Mucosa of stomach (tissue), 1 donor: ENCODE results near the gene C10orf143.

Source experiments
- H3K27me3 ChIP-seq: one replicate; pipeline ENCODE4 v1.7.0; 2013; ENCODE audit warnings: mild to moderate bottlenecking, low read length; ENCODE audit not compliant: control insufficient read depth, insufficient read depth
- H3K36me3 ChIP-seq: one replicate; pipeline ENCODE4 v1.7.0; 2013; ENCODE audit warnings: low read length; ENCODE audit not compliant: control insufficient read depth, insufficient read depth
- H3K4me1 ChIP-seq: one replicate; pipeline ENCODE4 v1.7.0; 2013; ENCODE audit warnings: mild to moderate bottlenecking, low read length; ENCODE audit not compliant: control insufficient read depth, insufficient read depth
- H3K4me3 ChIP-seq: one replicate; pipeline ENCODE4 v1.7.0; 2013; ENCODE audit warnings: low read length
- H3K9ac ChIP-seq: one replicate; pipeline ENCODE4 v1.7.0; 2013; ENCODE audit warnings: mild to moderate bottlenecking, low read length, moderate library complexity
- H3K9me3 ChIP-seq: one replicate; pipeline ENCODE4 v1.7.0; 2013; ENCODE audit warnings: mild to moderate bottlenecking, low read length, moderate library complexity; ENCODE audit not compliant: control insufficient read depth
- donor health status: Pancreatic carcinoma.

C10orf143 gene

DNA sequence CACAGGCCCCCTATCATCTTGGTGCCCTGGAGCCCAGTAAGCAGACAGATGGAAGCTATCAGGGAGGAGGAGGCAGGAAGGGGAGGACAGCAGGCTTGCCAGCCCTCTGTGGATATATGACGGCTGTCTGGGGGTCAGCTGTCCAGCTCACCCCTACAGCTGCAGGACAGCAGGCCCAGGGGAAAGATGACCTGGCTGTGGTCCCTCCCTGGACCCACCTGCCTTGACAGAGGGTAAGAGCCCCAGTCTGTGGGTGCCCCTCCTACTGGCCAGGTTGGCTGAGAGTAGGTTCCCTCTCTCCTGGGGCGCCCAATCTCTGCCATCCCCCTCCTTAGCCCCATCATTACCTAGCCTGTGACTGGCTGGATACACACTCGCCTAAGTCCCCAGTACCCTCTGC is 62.5 kb downstream of the C10orf143 start:
- H3K27me3 ChIP-seq, result peaks cover 2% of the 10 kb centered on the region
- H3K4me1 ChIP-seq, result no peaks in the 10 kb centered on the region
- H3K36me3 ChIP-seq, result no peaks in the 10 kb centered on the region
- H3K9me3 ChIP-seq, result no peaks in the 10 kb centered on the region
- H3K4me3 ChIP-seq, result no peak overlapping the region
- no peak overlapping the region for H3K9ac ChIP-seq

DNA sequence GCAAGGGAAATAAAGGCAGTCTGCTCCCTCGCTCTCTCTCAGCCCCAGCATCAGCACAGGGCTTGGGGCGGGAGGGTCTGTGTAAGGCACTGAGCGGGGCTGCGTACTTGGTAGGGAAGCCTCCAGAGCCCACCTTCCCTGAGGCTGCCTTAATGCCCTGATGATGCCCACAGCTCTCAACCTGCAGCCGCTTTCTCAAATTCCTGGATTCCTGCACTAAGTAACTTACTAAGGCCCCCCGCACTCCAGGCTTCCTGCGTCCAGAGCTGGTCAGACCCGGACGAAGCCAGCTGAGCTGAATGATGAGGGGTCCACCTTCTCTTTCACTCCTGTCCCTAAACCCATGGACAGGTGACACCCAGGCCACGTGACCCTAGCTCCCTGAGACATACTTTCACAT is 63.3 kb downstream of the C10orf143 start:
- H3K4me1 ChIP-seq, result no peaks in the 10 kb centered on the region
- H3K36me3 ChIP-seq, result no peaks in the 10 kb centered on the region
- no peak overlapping the region for H3K4me3 ChIP-seq
- H3K9ac ChIP-seq, result no peak overlapping the region
- H3K27me3 ChIP-seq, result peaks cover 2% of the 10 kb centered on the region
- no peaks in the 10 kb centered on the region for H3K9me3 ChIP-seq

DNA sequence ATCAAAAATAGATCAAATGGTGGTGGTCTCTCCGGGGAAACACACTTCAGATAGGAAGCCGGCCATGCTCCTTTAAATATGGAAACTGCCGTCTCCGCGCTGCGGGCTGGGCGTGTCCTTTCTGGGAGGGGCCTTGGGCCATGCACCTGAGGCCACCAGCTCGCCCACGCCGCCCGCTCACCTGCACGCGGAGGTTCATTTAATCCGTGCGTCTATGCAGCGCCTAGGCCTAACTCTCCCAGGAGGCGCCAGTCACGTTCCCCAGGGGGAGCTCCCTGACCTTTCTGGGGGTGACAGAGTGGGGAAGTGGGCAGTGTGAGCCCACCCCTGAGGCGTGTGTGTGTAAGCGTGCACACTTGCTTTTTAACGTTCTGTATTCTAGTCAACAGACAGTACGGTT is 64.0 kb downstream of the C10orf143 start:
- peaks cover 2% of the 10 kb centered on the region for H3K27me3 ChIP-seq
- H3K36me3 ChIP-seq, result no peaks in the 10 kb centered on the region
- H3K9ac ChIP-seq, result no peak overlapping the region
- H3K9me3 ChIP-seq, result no peaks in the 10 kb centered on the region
- H3K4me1 ChIP-seq, result no peaks in the 10 kb centered on the region
- H3K4me3 ChIP-seq, result no peak overlapping the region

DNA sequence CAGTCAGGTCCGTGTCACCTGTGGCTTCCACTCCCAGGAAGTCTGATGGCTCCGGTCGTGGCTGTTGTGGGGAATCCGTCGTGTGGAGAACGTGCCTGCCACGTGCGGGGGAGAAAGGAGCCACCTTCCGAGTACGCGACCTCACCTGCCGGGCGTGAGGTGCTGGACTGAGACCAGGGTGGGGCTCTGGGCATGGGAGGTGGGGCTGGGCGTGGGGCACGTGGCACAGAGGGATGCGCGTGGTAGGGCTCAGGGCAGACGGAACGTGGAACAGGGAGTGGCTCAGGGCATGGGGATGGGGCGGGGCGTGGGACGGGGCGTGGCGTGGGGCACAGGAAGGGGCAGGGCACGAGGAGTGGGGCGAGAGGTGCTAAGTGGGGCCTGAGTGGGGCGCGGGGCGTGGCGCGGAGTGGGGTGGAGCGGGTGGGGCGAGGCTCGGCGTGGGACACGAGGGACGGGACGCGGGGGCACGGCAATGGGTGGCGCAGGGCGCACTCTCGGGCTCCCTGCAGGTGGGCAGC is 64.8 kb downstream of the C10orf143 start:
- Histone ChIP-seq H3K9ac (no peak overlapping the region), H3K36me3 (no peaks in the 10 kb centered on the region), H3K4me1 (no peaks in the 10 kb centered on the region), H3K27me3 (peaks cover 2% of the 10 kb centered on the region), H3K4me3 (no peak overlapping the region), H3K9me3 (no peaks in the 10 kb centered on the region)

DNA sequence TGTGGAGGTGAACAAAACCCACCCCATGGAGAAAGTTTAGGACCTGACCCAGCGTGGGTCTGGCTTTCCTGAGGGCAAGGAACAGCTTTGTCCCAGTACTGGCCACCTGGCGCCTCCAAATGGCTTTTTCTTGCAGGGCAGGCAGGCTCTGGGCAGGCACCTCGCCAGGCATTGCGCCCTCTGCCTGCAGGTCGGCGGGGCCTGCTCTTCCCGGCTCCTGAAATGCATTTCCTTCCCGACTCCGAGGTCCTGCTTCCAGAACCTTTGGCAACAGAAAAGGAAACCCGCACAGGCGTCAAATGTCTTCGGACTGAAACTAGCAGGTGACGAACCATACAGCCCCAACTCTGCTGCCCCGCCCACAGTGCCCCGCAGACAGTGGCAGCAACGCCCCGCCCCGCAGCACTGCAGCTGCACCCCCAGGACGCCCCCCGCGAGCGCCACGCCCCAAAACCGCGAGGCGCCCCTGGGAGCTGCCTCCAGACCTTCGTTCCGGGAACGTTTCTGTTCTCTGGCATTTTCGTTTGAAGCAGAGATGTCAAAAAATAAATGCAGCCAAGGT is 65.5 kb downstream of the C10orf143 start:
- peaks cover 2% of the 10 kb centered on the region for H3K27me3 ChIP-seq
- no peaks in the 10 kb centered on the region for H3K4me1 ChIP-seq
- H3K4me3 ChIP-seq, result no peak overlapping the region
- H3K9me3 ChIP-seq, result no peaks in the 10 kb centered on the region
- no peaks in the 10 kb centered on the region for H3K36me3 ChIP-seq
- H3K9ac ChIP-seq, result no peak overlapping the region

DNA sequence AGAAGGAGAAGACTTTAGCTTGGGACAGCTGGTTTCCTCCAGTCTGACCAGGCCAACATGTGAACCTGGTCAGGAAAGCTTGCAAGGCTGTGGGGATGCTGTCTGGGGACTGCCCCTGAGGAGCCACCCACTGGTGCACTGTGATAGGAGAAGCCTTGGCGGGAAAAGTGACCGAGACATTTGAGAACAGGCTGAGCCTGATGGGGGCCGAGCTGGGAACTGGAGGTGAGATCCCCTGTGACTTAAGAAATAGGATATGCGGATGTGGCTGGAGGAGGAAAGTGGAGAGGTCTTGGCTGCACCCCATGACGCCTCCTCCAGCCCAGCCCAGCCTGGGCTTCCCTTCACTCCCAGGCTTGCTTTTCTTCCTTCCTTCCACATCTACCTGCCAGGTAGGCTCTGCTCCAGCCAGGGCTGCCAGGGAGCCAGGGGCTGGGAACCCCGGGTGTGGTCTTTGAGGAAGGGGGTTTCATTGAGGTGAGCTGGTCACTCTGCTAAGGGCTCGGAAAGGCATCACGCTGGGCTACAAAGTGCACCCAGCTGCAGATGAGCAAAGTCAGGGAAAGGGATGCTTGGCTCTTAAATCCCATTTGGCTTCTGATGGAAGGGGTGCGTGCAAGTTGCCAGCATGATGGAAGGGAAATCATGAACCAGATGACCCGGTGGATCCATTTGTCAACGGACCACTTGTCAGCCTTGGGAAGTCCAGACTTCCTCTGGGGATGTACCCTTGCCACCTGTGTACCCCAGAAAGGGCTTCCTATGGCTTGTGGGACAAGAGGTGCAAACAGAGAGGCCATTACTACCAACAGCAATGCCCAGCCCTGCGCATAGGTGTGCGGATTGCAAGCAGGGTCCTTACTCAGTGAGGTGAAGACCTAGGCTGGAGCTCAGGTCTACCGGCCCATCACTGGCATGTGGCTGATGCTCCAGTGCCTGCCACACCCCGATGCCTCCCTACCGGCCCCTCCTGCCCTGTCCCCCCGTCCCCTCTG is 66.3 kb downstream of the C10orf143 start:
- H3K4me1 ChIP-seq, result no peaks in the 10 kb centered on the region
- H3K27me3 ChIP-seq, result peaks cover 2% of the 10 kb centered on the region
- no peaks in the 10 kb centered on the region for H3K9me3 ChIP-seq
- H3K9ac ChIP-seq, result no peak overlapping the region
- H3K4me3 ChIP-seq, result no peak overlapping the region
- H3K36me3 ChIP-seq, result no peaks in the 10 kb centered on the region

DNA sequence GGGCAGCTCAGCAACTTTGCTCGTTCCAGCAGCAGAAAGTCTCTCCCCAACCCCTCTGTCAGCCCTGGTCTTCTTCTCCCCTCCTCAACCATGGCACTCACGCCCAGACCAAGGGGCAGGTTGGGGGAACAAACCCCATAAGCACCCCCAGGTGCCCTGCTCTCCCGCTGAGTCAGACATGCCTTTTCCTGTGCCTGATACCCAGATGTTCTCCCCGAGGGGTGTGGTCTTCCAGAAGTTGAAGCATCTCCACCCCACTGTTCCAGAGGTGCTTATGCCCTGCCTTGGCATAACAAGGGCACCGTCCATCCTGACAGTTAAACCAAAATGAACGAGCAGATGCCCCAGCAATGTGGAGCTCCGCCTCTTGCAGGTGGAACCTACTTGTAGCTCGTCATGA is 67.1 kb downstream of the C10orf143 start:
- Histone ChIP-seq H3K4me3 (no peak overlapping the region), H3K9ac (no peak overlapping the region), H3K9me3 (no peaks in the 10 kb centered on the region), H3K36me3 (no peaks in the 10 kb centered on the region), H3K4me1 (no peaks in the 10 kb centered on the region), H3K27me3 (peaks cover 2% of the 10 kb centered on the region)

DNA sequence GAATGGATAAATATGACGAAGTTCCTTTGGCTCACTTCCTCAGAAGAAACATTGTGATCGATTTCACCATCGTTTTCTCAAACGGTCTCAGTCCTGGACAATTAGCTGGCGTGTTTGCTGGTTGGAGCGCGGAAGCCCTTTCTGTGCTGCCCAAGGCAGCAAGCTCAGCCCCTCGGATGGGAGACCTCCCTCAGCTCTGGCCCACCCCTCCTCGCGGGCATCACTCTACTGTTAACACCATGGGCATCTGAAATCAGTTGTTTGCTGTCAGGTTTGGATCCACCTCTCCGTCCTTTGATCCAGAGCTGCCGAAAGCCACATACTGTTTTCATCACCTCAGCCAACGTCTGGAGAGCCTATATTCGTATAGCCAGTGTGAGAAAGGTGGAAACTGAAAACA is 68.2 kb downstream of the C10orf143 start:
- H3K27me3 ChIP-seq, result peaks cover 2% of the 10 kb centered on the region
- no peaks in the 10 kb centered on the region for H3K9me3 ChIP-seq
- H3K4me1 ChIP-seq, result no peaks in the 10 kb centered on the region
- H3K9ac ChIP-seq, result no peak overlapping the region
- H3K4me3 ChIP-seq, result no peak overlapping the region
- H3K36me3 ChIP-seq, result no peaks in the 10 kb centered on the region

DNA sequence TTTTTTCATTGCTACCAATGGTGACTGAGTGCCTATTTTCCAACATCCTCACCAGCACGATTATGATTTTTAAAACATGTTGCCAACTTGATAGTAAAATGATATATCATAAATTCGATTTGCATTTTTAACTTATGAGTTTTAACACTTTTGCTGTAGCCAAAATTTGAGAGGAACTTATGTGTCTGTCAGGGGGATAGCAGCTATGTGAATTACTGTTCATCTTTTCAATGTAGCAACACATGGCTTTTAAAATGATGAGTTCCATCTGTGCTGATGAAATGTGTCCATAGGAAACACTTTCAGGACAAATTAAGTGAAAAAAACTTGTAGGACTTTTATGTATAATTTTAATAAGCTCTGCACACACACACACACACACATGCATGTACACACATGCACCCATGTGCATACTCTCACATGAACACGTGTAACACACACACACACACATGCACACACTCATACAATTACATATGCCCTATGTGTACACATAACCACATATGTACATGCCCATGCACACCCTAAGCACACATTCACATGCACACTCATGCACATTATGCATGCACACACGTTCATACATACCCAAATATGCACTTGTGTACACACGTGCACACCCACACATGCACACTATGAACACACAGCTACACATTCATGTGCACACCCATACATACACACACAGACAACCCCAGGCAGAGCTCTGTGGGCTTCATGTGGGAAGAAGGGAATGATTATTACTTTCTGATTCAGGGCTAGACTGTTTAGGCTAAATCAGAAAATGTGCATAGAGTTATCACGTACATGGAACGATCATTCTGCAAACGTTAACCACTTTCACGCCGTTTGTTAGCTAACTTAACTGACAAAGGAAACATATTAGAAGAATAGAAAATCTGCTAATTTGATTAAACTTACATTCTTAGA is 68.9 kb downstream of the C10orf143 start:
- no peaks in the 10 kb centered on the region for H3K9me3 ChIP-seq

DNA sequence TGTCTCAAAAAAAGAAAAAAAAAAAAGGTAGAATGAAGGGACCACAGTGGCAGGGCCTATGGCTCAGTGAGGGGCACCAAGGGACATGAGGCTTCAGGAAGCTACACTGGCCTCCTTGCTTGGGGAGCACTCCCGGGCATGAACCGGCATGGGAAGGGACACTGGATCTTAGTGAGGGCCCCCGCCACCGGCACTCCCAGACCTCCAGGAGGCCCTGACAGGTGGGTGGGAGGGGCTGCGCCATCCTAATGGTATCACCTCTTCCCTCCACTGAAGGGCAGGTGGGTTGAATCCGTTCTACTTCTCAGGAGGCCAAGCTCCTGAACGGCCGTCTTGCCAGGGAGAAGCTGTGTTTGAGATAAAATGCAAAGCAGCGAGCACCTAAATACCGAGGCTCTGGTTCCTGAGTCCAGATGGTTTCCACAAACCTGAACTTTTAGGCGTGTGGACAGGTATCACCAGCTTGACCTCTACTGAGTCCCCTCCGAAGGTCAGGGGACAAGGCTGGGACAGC is 69.8 kb downstream of the C10orf143 start:
- Histone ChIP-seq H3K4me1 (no peaks in the 10 kb centered on the region), H3K4me3 (no peak overlapping the region), H3K9me3 (no peaks in the 10 kb centered on the region), H3K9ac (no peak overlapping the region), H3K27me3 (peaks cover 2% of the 10 kb centered on the region), H3K36me3 (no peaks in the 10 kb centered on the region)

More for the DNA sequence above, 68.9 kb downstream of the C10orf143 start:
- no peak overlapping the region for H3K4me3 ChIP-seq
- H3K27me3 ChIP-seq, result peaks cover 2% of the 10 kb centered on the region
- H3K9ac ChIP-seq, result no peak overlapping the region
- H3K4me1 ChIP-seq, result no peaks in the 10 kb centered on the region
- H3K36me3 ChIP-seq, result no peaks in the 10 kb centered on the region

DNA sequence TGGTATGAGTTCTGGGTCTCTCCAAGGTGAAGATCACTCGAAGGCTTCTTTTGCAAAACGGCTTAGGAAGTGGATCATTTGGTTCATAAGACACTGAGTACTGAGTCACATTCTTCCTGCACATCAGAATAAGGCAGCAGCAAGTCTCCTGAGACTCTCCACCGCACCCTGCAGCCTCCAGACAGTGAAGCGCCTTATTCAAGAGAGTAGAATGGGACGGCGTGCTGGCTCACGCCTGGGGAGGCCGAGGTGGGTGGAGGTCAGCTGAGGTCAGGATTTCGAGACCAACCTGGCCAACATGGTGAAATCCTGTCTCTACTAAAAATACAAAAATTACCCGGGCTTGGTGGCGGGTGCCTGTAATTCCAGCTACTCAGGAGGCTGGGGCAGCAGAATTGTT is 70.3 kb downstream of the C10orf143 start:
- Histone ChIP-seq H3K9ac (no peak overlapping the region), H3K36me3 (no peaks in the 10 kb centered on the region), H3K4me1 (no peaks in the 10 kb centered on the region), H3K4me3 (no peak overlapping the region), H3K9me3 (no peaks in the 10 kb centered on the region), H3K27me3 (peaks cover 2% of the 10 kb centered on the region)
